ENCODE data around the gene ZNF488.

ZNF488 gene

GRCh38 chr10:47350671-47351640, 33.1 kb downstream of the ZNF488 start:
- no peak for DNase-seq (ENCODE audit: low read depth in 3 of 3, low spot score in 1 of 3)

- DNase-seq (ENCODE audit: low read depth in 3 of 3, low spot score in 1 of 3) = no peak
These were observed 34.1 kb downstream of the ZNF488 start for GRCh38 chr10:47349941-47350371.

GRCh38 chr10:47349516-47349915, 34.6 kb downstream of the ZNF488 start:
- no peak for DNase-seq (ENCODE audit: low read depth in 3 of 3, low spot score in 1 of 3)

GRCh38 chr10:47348661-47349470, 35.2 kb downstream of the ZNF488 start:
- no peak for DNase-seq (ENCODE audit: low read depth in 3 of 3, low spot score in 1 of 3)

- DNase-seq (ENCODE audit: low read depth in 3 of 3, low spot score in 1 of 3) = no peak
These were observed 35.9 kb downstream of the ZNF488 start, which contains the start of gene RBP3 for GRCh38 chr10:47348138-47348651. Gene RBP3 (plus strand): TSS chr10:47348363. CDS start chr10:47348485, 122 bp downstream.

GRCh38 chr10:47347303-47347675, 36.8 kb downstream of the ZNF488 start:
- DNase-seq (ENCODE audit: low read depth in 3 of 3, low spot score in 1 of 3) = no peak

GRCh38 chr10:47346581-47347302, 37.4 kb downstream of the ZNF488 start:
- DNase-seq (ENCODE audit: low read depth in 3 of 3, low spot score in 1 of 3) = no peak

GRCh38 chr10:47344996-47345870, 38.9 kb downstream of the ZNF488 start:
- DNase-seq (ENCODE audit: low read depth in 3 of 3, low spot score in 1 of 3) = no peak

- peak; percentile 8 to 71 (median 46) for DNase-seq (ENCODE audit: low read depth in 3 of 3, low spot score in 1 of 3)
These were observed 43.4 kb downstream of the ZNF488 start for GRCh38 chr10:47340608-47341170.

GRCh38 chr10:47339759-47340607, 44.1 kb downstream of the ZNF488 start:
- no peak for DNase-seq (ENCODE audit: low read depth in 3 of 3, low spot score in 1 of 3)

- no peak for DNase-seq (ENCODE audit: low read depth in 3 of 3, low spot score in 1 of 3)
These were observed 44.8 kb downstream of the ZNF488 start for GRCh38 chr10:47339186-47339735.

- no peak for DNase-seq (ENCODE audit: low read depth in 3 of 3, low spot score in 1 of 3)
These were observed 46.8 kb downstream of the ZNF488 start for GRCh38 chr10:47337310-47337709.

GRCh38 chr10:47336387-47337134, 47.5 kb downstream of the ZNF488 start:
- DNase-seq (ENCODE audit: low read depth in 3 of 3, low spot score in 1 of 3) = no peak

- no peak for DNase-seq (ENCODE audit: low read depth in 3 of 3, low spot score in 1 of 3)
These were observed 48.2 kb downstream of the ZNF488 start for GRCh38 chr10:47335906-47336305.

GRCh38 chr10:47334466-47335295, 49.4 kb downstream of the ZNF488 start:
- no peak for DNase-seq (ENCODE audit: low read depth in 3 of 3, low spot score in 1 of 3)

- DNase-seq (ENCODE audit: low read depth in 3 of 3, low spot score in 1 of 3) = no peak
These were observed 50.6 kb downstream of the ZNF488 start for GRCh38 chr10:47333532-47333931.

GRCh38 chr10:47332946-47333345, 51.1 kb downstream of the ZNF488 start:
- DNase-seq (ENCODE audit: low read depth in 3 of 3, low spot score in 1 of 3) = no peak
